ENCODE data around the gene ROR1.

ROR1 gene

GRCh38 chr1:64150266-64150665 lies 376.4 kb downstream of the ROR1 start:
- H3K27ac Mint-ChIP-seq: no peak overlapping the region
- no peaks in the 10 kb centered on the region for H3K36me3 Mint-ChIP-seq (ENCODE audit: low read depth)
- H3K9me3 Mint-ChIP-seq: no peaks in the 10 kb centered on the region
- H3K27me3 Mint-ChIP-seq (ENCODE audit: low read depth): peaks cover 6% of the 10 kb centered on the region
- no peak overlapping the region for H3K4me3 Mint-ChIP-seq
- no peak for DNase-seq (ENCODE audit: low spot score)
- no peaks in the 10 kb centered on the region for H3K4me1 Mint-ChIP-seq (ENCODE audit: low read depth)

- H3K4me3 Mint-ChIP-seq: no peak overlapping the region
- H3K4me1 Mint-ChIP-seq (ENCODE audit: low read depth): no peaks in the 10 kb centered on the region
- DNase-seq (ENCODE audit: low spot score): no peak
- H3K27ac Mint-ChIP-seq: no peak overlapping the region
- H3K9me3 Mint-ChIP-seq: no peaks in the 10 kb centered on the region
- no peaks in the 10 kb centered on the region for H3K36me3 Mint-ChIP-seq (ENCODE audit: low read depth)
- H3K27me3 Mint-ChIP-seq (ENCODE audit: low read depth): peaks cover 6% of the 10 kb centered on the region
These were observed 377.0 kb downstream of the ROR1 start for GRCh38 chr1:64150729-64151230.

GRCh38 chr1:64155278-64155677 lies 381.5 kb downstream of the ROR1 start:
- no peak overlapping the region for H3K27ac Mint-ChIP-seq
- no peak for DNase-seq (ENCODE audit: low spot score)
- H3K4me3 Mint-ChIP-seq: no peak overlapping the region
- no peaks in the 10 kb centered on the region for H3K4me1 Mint-ChIP-seq (ENCODE audit: low read depth)
- peaks cover 15% of the 10 kb centered on the region for H3K27me3 Mint-ChIP-seq (ENCODE audit: low read depth)
- H3K9me3 Mint-ChIP-seq: no peaks in the 10 kb centered on the region
- H3K36me3 Mint-ChIP-seq (ENCODE audit: low read depth): no peaks in the 10 kb centered on the region

- Mint-ChIP-seq H3K27ac (no peak overlapping the region), H3K4me3 (no peak overlapping the region), H3K27me3 (ENCODE audit: low read depth) (peaks cover 19% of the 10 kb centered on the region), H3K36me3 (ENCODE audit: low read depth) (no peaks in the 10 kb centered on the region), H3K9me3 (no peaks in the 10 kb centered on the region), H3K4me1 (ENCODE audit: low read depth) (no peaks in the 10 kb centered on the region)
- DNase-seq (ENCODE audit: low spot score): no peak
These were observed 387.6 kb downstream of the ROR1 start for GRCh38 chr1:64161357-64161941.

- no peak for DNase-seq (ENCODE audit: low spot score)
- H3K36me3 Mint-ChIP-seq (ENCODE audit: low read depth): no peaks in the 10 kb centered on the region
- H3K4me3 Mint-ChIP-seq: no peak overlapping the region
- H3K27me3 Mint-ChIP-seq (ENCODE audit: low read depth): peaks cover 20% of the 10 kb centered on the region
- H3K27ac Mint-ChIP-seq: no peak overlapping the region
- H3K9me3 Mint-ChIP-seq: no peaks in the 10 kb centered on the region
- H3K4me1 Mint-ChIP-seq (ENCODE audit: low read depth): no peaks in the 10 kb centered on the region
These were observed 388.3 kb downstream of the ROR1 start for GRCh38 chr1:64162151-64162550.

- Mint-ChIP-seq H3K27ac (no peak overlapping the region), H3K9me3 (no peaks in the 10 kb centered on the region), H3K4me3 (no peak overlapping the region), H3K36me3 (ENCODE audit: low read depth) (no peaks in the 10 kb centered on the region), H3K27me3 (ENCODE audit: low read depth) (peaks cover 22% of the 10 kb centered on the region), H3K4me1 (ENCODE audit: low read depth) (no peaks in the 10 kb centered on the region)
- DNase-seq (ENCODE audit: low spot score): no peak
These were observed 389.0 kb downstream of the ROR1 start for GRCh38 chr1:64162804-64163203.

GRCh38 chr1:64163431-64163830 lies 389.6 kb downstream of the ROR1 start:
- Mint-ChIP-seq H3K4me1 (ENCODE audit: low read depth) (no peaks in the 10 kb centered on the region), H3K27ac (no peak overlapping the region), H3K9me3 (no peaks in the 10 kb centered on the region), H3K36me3 (ENCODE audit: low read depth) (no peaks in the 10 kb centered on the region), H3K4me3 (no peak overlapping the region), H3K27me3 (ENCODE audit: low read depth) (peaks cover 25% of the 10 kb centered on the region)
- no peak for DNase-seq (ENCODE audit: low spot score)

- Mint-ChIP-seq H3K36me3 (ENCODE audit: low read depth) (no peaks in the 10 kb centered on the region), H3K27me3 (ENCODE audit: low read depth) (peaks cover 24% of the 10 kb centered on the region), H3K4me1 (ENCODE audit: low read depth) (no peaks in the 10 kb centered on the region), H3K4me3 (no peak overlapping the region), H3K9me3 (no peaks in the 10 kb centered on the region), H3K27ac (no peak overlapping the region)
- no peak for DNase-seq (ENCODE audit: low spot score)
These were observed 390.2 kb downstream of the ROR1 start for GRCh38 chr1:64163970-64164369.

GRCh38 chr1:64166629-64167028 lies 392.8 kb downstream of the ROR1 start:
- H3K27ac Mint-ChIP-seq: no peak overlapping the region
- peaks cover 19% of the 10 kb centered on the region for H3K27me3 Mint-ChIP-seq (ENCODE audit: low read depth)
- no peak for DNase-seq (ENCODE audit: low spot score)
- no peaks in the 10 kb centered on the region for H3K9me3 Mint-ChIP-seq
- no peak overlapping the region for H3K4me3 Mint-ChIP-seq
- peaks cover under 1% of the 10 kb centered on the region for H3K4me1 Mint-ChIP-seq (ENCODE audit: low read depth)
- no peaks in the 10 kb centered on the region for H3K36me3 Mint-ChIP-seq (ENCODE audit: low read depth)

- no peaks in the 10 kb centered on the region for H3K36me3 Mint-ChIP-seq (ENCODE audit: low read depth)
- no peak for DNase-seq (ENCODE audit: low spot score)
- peaks cover 6% of the 10 kb centered on the region for H3K4me1 Mint-ChIP-seq (ENCODE audit: low read depth)
- peaks cover 18% of the 10 kb centered on the region for H3K27me3 Mint-ChIP-seq (ENCODE audit: low read depth)
- no peak overlapping the region for H3K27ac Mint-ChIP-seq
- H3K9me3 Mint-ChIP-seq: no peaks in the 10 kb centered on the region
- no peak overlapping the region for H3K4me3 Mint-ChIP-seq
These were observed 393.4 kb downstream of the ROR1 start for GRCh38 chr1:64167176-64167575.

GRCh38 chr1:64171246-64171645 lies 397.4 kb downstream of the ROR1 start:
- no peak for DNase-seq (ENCODE audit: low spot score)
- peaks cover 6% of the 10 kb centered on the region for H3K4me1 Mint-ChIP-seq (ENCODE audit: low read depth)
- H3K27me3 Mint-ChIP-seq (ENCODE audit: low read depth): peaks cover 36% of the 10 kb centered on the region
- no peak overlapping the region for H3K4me3 Mint-ChIP-seq
- no peaks in the 10 kb centered on the region for H3K9me3 Mint-ChIP-seq
- no peaks in the 10 kb centered on the region for H3K36me3 Mint-ChIP-seq (ENCODE audit: low read depth)
- no peak overlapping the region for H3K27ac Mint-ChIP-seq

GRCh38 chr1:64171797-64172281 lies 398.0 kb downstream of the ROR1 start:
- H3K36me3 Mint-ChIP-seq (ENCODE audit: low read depth): no peaks in the 10 kb centered on the region
- peaks cover 41% of the 10 kb centered on the region for H3K27me3 Mint-ChIP-seq (ENCODE audit: low read depth)
- no peak overlapping the region for H3K4me3 Mint-ChIP-seq
- no peaks in the 10 kb centered on the region for H3K9me3 Mint-ChIP-seq
- H3K4me1 Mint-ChIP-seq (ENCODE audit: low read depth): peaks cover 6% of the 10 kb centered on the region
- peak; percentile 23 for DNase-seq (ENCODE audit: low spot score)
- no peak overlapping the region for H3K27ac Mint-ChIP-seq

- Mint-ChIP-seq H3K27me3 (ENCODE audit: low read depth) (peaks cover 37% of the 10 kb centered on the region), H3K36me3 (ENCODE audit: low read depth) (no peaks in the 10 kb centered on the region), H3K27ac (no peak overlapping the region), H3K4me1 (ENCODE audit: low read depth) (peaks cover 6% of the 10 kb centered on the region), H3K4me3 (no peak overlapping the region), H3K9me3 (no peaks in the 10 kb centered on the region)
- DNase-seq (ENCODE audit: low spot score): no peak
These were observed 398.7 kb downstream of the ROR1 start for GRCh38 chr1:64172458-64172983.

GRCh38 chr1:64173336-64173940 lies 399.6 kb downstream of the ROR1 start:
- peaks cover 43% of the 10 kb centered on the region for H3K27me3 Mint-ChIP-seq (ENCODE audit: low read depth)
- DNase-seq (ENCODE audit: low spot score): no peak
- H3K9me3 Mint-ChIP-seq: no peaks in the 10 kb centered on the region
- H3K36me3 Mint-ChIP-seq (ENCODE audit: low read depth): no peaks in the 10 kb centered on the region
- peaks cover 6% of the 10 kb centered on the region for H3K4me1 Mint-ChIP-seq (ENCODE audit: low read depth)
- H3K4me3 Mint-ChIP-seq: no peak overlapping the region
- no peak overlapping the region for H3K27ac Mint-ChIP-seq

Measured in T-helper 2 cell treated with Interferon-gamma antibody and Interleukin-4, amounts not matched to agents 5 μg/mL and 100 μg/mL, for 36 hours (primary cell).